GM18519 (cell line): ENCODE data around the gene WARS2.
"Not testable (repeated sequence)": the region's sequence is repeated elsewhere in the genome, so short reads cannot be mapped to it uniquely, and the experiment has no call there.

Experiments used
- ATAC-seq: cut with Tn5 transposase; IDR thresholded peaks from one replicate; pipeline ENCODE4 v1.9.1; 2021; ENCODE audit warnings: mild to moderate bottlenecking, moderate library complexity; ENCODE audit not compliant: unreplicated experiment, low FRiP score

Gene WARS2

GRCh38 chr1:119141020-119141424 lies 569 bp upstream of the WARS2 start:
- no peak for ATAC-seq

GRCh38 chr1:119139857-119140176 lies 636 bp downstream of the WARS2 start:
- peak; percentile 22 for ATAC-seq

- peak; percentile 25 for ATAC-seq
These were observed 1.1 kb downstream of the WARS2 start for GRCh38 chr1:119139403-119139802.

GRCh38 chr1:119136401-119136800 lies 4.1 kb downstream of the WARS2 start:
- ATAC-seq, result no peak

GRCh38 chr1:119133987-119134386 lies 6.5 kb downstream of the WARS2 start:
- no peak for ATAC-seq

- ATAC-seq, result no peak
These were observed 8.3 kb downstream of the WARS2 start for GRCh38 chr1:119132179-119132578.

GRCh38 chr1:119125874-119126273 lies 14.6 kb downstream of the WARS2 start:
- ATAC-seq, result no peak

GRCh38 chr1:119124764-119125163 lies 15.7 kb downstream of the WARS2 start:
- no peak for ATAC-seq

- not testable (repeated sequence) for ATAC-seq
These were observed 18.6 kb downstream of the WARS2 start for GRCh38 chr1:119121872-119122271.

GRCh38 chr1:119116725-119117124 lies 23.7 kb downstream of the WARS2 start:
- ATAC-seq, result no peak

GRCh38 chr1:119115736-119116135 lies 24.7 kb downstream of the WARS2 start:
- no peak for ATAC-seq

- ATAC-seq, result no peak
These were observed 25.1 kb downstream of the WARS2 start for GRCh38 chr1:119115311-119115710.

- no peak for ATAC-seq
These were observed 25.7 kb downstream of the WARS2 start for GRCh38 chr1:119114786-119115185.

- no peak for ATAC-seq
These were observed 27.7 kb downstream of the WARS2 start for GRCh38 chr1:119112791-119113190.

GRCh38 chr1:119112244-119112643 lies 28.2 kb downstream of the WARS2 start:
- no peak for ATAC-seq

- no peak for ATAC-seq
These were observed 31.5 kb downstream of the WARS2 start for GRCh38 chr1:119108988-119109387.

GRCh38 chr1:119103764-119104163 lies 36.7 kb downstream of the WARS2 start:
- ATAC-seq, result no peak

- ATAC-seq, result no peak
These were observed 38.4 kb downstream of the WARS2 start for GRCh38 chr1:119102051-119102450.

GRCh38 chr1:119101563-119101962 lies 38.9 kb downstream of the WARS2 start:
- ATAC-seq, result no peak

GRCh38 chr1:119099775-119100174 lies 40.7 kb downstream of the WARS2 start:
- no peak for ATAC-seq

GRCh38 chr1:119097380-119097779 lies 43.1 kb downstream of the WARS2 start:
- no peak for ATAC-seq

GRCh38 chr1:119093721-119094120 lies 46.7 kb downstream of the WARS2 start:
- ATAC-seq, result no peak

GRCh38 chr1:119091618-119092017 lies 48.8 kb downstream of the WARS2 start:
- ATAC-seq, result no peak
